ENCODE measurements around the gene RO60. TPM values are rescaled to one million over a fixed set of nuclear protein-coding genes. Genes with fewer than 3 reads are reported as not detected.

RO60 gene
- total RNA-seq, 1 donor: 82.4 TPM

- no peak for DNase-seq (ENCODE audit: low read depth in 2 of 3, low spot score in 2 of 3)
Observed at GRCh38 chr1:193060406-193060805, 994 bp downstream of the RO60 start.

GRCh38 chr1:193060938-193061337 lies 1.5 kb downstream of the RO60 start:
- no peak for DNase-seq (ENCODE audit: low read depth in 2 of 3, low spot score in 2 of 3)

- no peak for DNase-seq (ENCODE audit: low read depth in 2 of 3, low spot score in 2 of 3)
Observed at GRCh38 chr1:193062698-193063463, 3.5 kb downstream of the RO60 start.

GRCh38 chr1:193065954-193066353 lies 6.5 kb downstream of the RO60 start:
- no peak for DNase-seq (ENCODE audit: low read depth in 2 of 3, low spot score in 2 of 3)

- no peak for DNase-seq (ENCODE audit: low read depth in 2 of 3, low spot score in 2 of 3)
Observed at GRCh38 chr1:193066606-193067005, 7.2 kb downstream of the RO60 start.

GRCh38 chr1:193068013-193068412 lies 8.6 kb downstream of the RO60 start:
- no peak for DNase-seq (ENCODE audit: low read depth in 2 of 3, low spot score in 2 of 3)

- peak in 1 of 3 donors; percentile 7 for DNase-seq (ENCODE audit: low read depth in 2 of 3, low spot score in 2 of 3)
Observed at GRCh38 chr1:193069748-193070385, 10.5 kb downstream of the RO60 start.

- peak in 1 of 3 donors; percentile 6 for DNase-seq (ENCODE audit: low read depth in 2 of 3, low spot score in 2 of 3)
Observed at GRCh38 chr1:193070386-193070753, 11.0 kb downstream of the RO60 start.

GRCh38 chr1:193070942-193071341 lies 11.5 kb downstream of the RO60 start:
- no peak for DNase-seq (ENCODE audit: low read depth in 2 of 3, low spot score in 2 of 3)

- DNase-seq (ENCODE audit: low read depth in 2 of 3, low spot score in 2 of 3): no peak
Observed at GRCh38 chr1:193077991-193078390, 18.6 kb downstream of the RO60 start.

GRCh38 chr1:193079187-193079586 lies 19.8 kb downstream of the RO60 start:
- DNase-seq (ENCODE audit: low read depth in 2 of 3, low spot score in 2 of 3): no peak

- DNase-seq (ENCODE audit: low read depth in 2 of 3, low spot score in 2 of 3): no peak
Observed at GRCh38 chr1:193083365-193084088, 24.1 kb downstream of the RO60 start.

GRCh38 chr1:193085263-193085662 lies 25.9 kb downstream of the RO60 start:
- DNase-seq (ENCODE audit: low read depth in 2 of 3, low spot score in 2 of 3): no peak

GRCh38 chr1:193086342-193086741 lies 26.9 kb downstream of the RO60 start:
- DNase-seq (ENCODE audit: low read depth in 2 of 3, low spot score in 2 of 3): no peak

GRCh38 chr1:193087893-193088292 lies 28.5 kb downstream of the RO60 start:
- DNase-seq (ENCODE audit: low read depth in 2 of 3, low spot score in 2 of 3): no peak

GRCh38 chr1:193090865-193091264 lies 31.5 kb downstream of the RO60 start:
- no peak for DNase-seq (ENCODE audit: low read depth in 2 of 3, low spot score in 2 of 3)

GRCh38 chr1:193094112-193094511 lies 34.7 kb downstream of the RO60 start:
- DNase-seq (ENCODE audit: low read depth in 2 of 3, low spot score in 2 of 3): no peak

GRCh38 chr1:193102662-193103061 lies 43.2 kb downstream of the RO60 start:
- DNase-seq (ENCODE audit: low read depth in 2 of 3, low spot score in 2 of 3): no peak

- DNase-seq (ENCODE audit: low read depth in 2 of 3, low spot score in 2 of 3): no peak
Observed at GRCh38 chr1:193103759-193104501, 44.5 kb downstream of the RO60 start.

GRCh38 chr1:193104502-193104906 lies 45.1 kb downstream of the RO60 start:
- peak in 1 of 3 donors; percentile 9 for DNase-seq (ENCODE audit: low read depth in 2 of 3, low spot score in 2 of 3)

Data from hematopoietic multipotent progenitor cell (in vitro differentiated cells).